HG02981 (cell line): Measurements from ENCODE around the gene SCN8A.

Source experiments
- ATAC-seq: cut with Tn5 transposase; IDR thresholded peaks from one replicate; pipeline ENCODE4 v1.9.1; 2021; ENCODE audit warnings: mild to moderate bottlenecking, moderate library complexity; ENCODE audit not compliant: unreplicated experiment

The SCN8A gene

GRCh38 chr12:51811203-51812202 is 220.5 kb downstream of the SCN8A start:
- no peak for ATAC-seq

- ATAC-seq = no peak
These were observed 221.8 kb downstream of the SCN8A start for GRCh38 chr12:51812871-51813270.

- ATAC-seq = no peak
These were observed 222.9 kb downstream of the SCN8A start for GRCh38 chr12:51813931-51814310.

- no peak for ATAC-seq
These were observed 223.5 kb downstream of the SCN8A start for GRCh38 chr12:51814311-51815088.

- no peak for ATAC-seq
These were observed 224.5 kb downstream of the SCN8A start for GRCh38 chr12:51815571-51815970.

GRCh38 chr12:51817027-51817953 is 226.3 kb downstream of the SCN8A start:
- no peak for ATAC-seq

- ATAC-seq = no peak
These were observed 227.1 kb downstream of the SCN8A start for GRCh38 chr12:51818086-51818485.

- ATAC-seq = no peak
These were observed 227.7 kb downstream of the SCN8A start for GRCh38 chr12:51818566-51819300.

- no peak for ATAC-seq
These were observed 228.9 kb downstream of the SCN8A start for GRCh38 chr12:51819736-51820525.

- no peak for ATAC-seq
These were observed 229.8 kb downstream of the SCN8A start for GRCh38 chr12:51820526-51821439.

GRCh38 chr12:51821440-51822260 is 230.6 kb downstream of the SCN8A start:
- ATAC-seq = no peak

- ATAC-seq = no peak
These were observed 231.2 kb downstream of the SCN8A start for GRCh38 chr12:51822261-51822616.

- ATAC-seq = no peak
These were observed 231.9 kb downstream of the SCN8A start for GRCh38 chr12:51822956-51823355.

- ATAC-seq = no peak
These were observed 233.0 kb downstream of the SCN8A start for GRCh38 chr12:51823875-51824565.

GRCh38 chr12:51825216-51825615 is 234.2 kb downstream of the SCN8A start:
- no peak for ATAC-seq

GRCh38 chr12:51826881-51827280 is 235.8 kb downstream of the SCN8A start:
- no peak for ATAC-seq
